ENCODE measurements around the gene STK24.

Gene STK24

DNA sequence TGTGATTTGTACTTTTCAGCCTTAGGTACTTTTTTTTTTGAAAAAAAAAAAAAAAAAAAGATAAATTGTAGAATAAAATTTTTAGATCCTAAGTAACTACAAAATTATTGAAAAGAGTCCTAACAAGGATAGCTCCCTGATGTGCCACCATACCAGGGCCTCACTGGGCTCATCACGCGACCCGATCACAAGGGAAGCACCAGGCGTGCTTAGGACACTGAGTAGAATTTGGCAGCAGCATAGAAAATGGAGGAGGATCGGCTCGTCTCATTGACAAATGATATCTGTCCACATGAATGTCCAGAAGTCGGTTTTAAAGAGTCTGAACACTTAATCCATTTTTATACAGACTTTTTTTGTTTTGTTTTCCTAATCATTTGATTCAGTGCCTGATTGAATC, 179.0 kb downstream of the STK24 start:
- Histone ChIP-seq H3K27me3 (ENCODE audit: low read depth, low read length) (no peaks in the 10 kb centered on the region), H2AFZ (ENCODE audit: low read depth, low read length) (no peak overlapping the region), H3K4me2 (ENCODE audit: low read length) (no peak overlapping the region), H3K9ac (ENCODE audit: low read length) (no peak overlapping the region), H3K27ac (ENCODE audit: low read length) (no peak overlapping the region), H3K4me3 (ENCODE audit: low read length) (no peak overlapping the region), H3K36me3 (replicated peaks; ENCODE audit: low read depth, low read length) (no peaks in the 10 kb centered on the region), H3K4me1 (ENCODE audit: low read length) (no peaks in the 10 kb centered on the region), H3K79me2 (ENCODE audit: low read length) (no peaks in the 10 kb centered on the region), H4K20me1 (ENCODE audit: insufficient read depth, low read length) (no peaks in the 10 kb centered on the region), H3K9me3 (ENCODE audit: insufficient read depth, low read length) (no peaks in the 10 kb centered on the region)
- TF ChIP-seq, protein P1, sequence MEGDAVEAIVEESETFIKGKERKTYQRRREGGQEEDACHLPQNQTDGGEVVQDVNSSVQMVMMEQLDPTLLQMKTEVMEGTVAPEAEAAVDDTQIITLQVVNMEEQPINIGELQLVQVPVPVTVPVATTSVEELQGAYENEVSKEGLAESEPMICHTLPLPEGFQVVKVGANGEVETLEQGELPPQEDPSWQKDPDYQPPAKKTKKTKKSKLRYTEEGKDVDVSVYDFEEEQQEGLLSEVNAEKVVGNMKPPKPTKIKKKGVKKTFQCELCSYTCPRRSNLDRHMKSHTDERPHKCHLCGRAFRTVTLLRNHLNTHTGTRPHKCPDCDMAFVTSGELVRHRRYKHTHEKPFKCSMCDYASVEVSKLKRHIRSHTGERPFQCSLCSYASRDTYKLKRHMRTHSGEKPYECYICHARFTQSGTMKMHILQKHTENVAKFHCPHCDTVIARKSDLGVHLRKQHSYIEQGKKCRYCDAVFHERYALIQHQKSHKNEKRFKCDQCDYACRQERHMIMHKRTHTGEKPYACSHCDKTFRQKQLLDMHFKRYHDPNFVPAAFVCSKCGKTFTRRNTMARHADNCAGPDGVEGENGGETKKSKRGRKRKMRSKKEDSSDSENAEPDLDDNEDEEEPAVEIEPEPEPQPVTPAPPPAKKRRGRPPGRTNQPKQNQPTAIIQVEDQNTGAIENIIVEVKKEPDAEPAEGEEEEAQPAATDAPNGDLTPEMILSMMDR (IDR thresholded peaks at IDR 0.05; ENCODE audit: low read depth, low read length), result no peak
- no peak for TF ChIP-seq EZH2phosphoT487 (IDR thresholded peaks at IDR 0.05; ENCODE audit: low read depth)

DNA sequence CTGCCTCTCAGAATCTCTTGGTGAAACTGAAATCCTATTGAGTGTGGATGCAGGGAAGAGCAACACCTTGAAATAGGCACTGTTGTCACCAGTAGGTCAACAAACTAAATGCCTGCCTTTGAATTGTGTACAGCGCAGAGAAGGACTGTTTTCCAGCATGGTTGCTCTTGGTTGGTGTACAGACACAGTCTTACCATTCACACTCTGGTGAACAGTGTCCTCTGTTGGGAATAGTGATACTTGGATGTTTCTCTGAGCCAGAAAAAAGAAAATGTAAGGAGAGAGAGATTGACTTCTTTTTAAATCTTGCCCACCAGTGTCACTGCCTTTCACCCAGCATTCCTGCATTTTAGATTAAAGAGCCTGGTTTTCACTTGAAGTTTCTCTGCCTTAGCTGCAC, 179.7 kb downstream of the STK24 start:
- no peak overlapping the region for H3K4me3 ChIP-seq (ENCODE audit: low read length)
- no peak overlapping the region for H3K9ac ChIP-seq (ENCODE audit: low read length)
- H3K9me3 ChIP-seq (ENCODE audit: insufficient read depth, low read length), result no peaks in the 10 kb centered on the region
- no peaks in the 10 kb centered on the region for H3K36me3 ChIP-seq (replicated peaks; ENCODE audit: low read depth, low read length)
- no peaks in the 10 kb centered on the region for H4K20me1 ChIP-seq (ENCODE audit: insufficient read depth, low read length)
- H3K79me2 ChIP-seq (ENCODE audit: low read length), result no peaks in the 10 kb centered on the region
- peaks cover 6% of the 10 kb centered on the region for H3K4me1 ChIP-seq (ENCODE audit: low read length)
- H3K27ac ChIP-seq (ENCODE audit: low read length), result no peak overlapping the region
- no peaks in the 10 kb centered on the region for H3K27me3 ChIP-seq (ENCODE audit: low read depth, low read length)
- H2AFZ ChIP-seq (ENCODE audit: low read depth, low read length), result no peak overlapping the region
- TF ChIP-seq, protein P1 (IDR thresholded peaks at IDR 0.05; ENCODE audit: low read depth, low read length), result no peak
- no peak for TF ChIP-seq EZH2phosphoT487 (IDR thresholded peaks at IDR 0.05; ENCODE audit: low read depth)
- H3K4me2 ChIP-seq (ENCODE audit: low read length), result no peak overlapping the region

DNA sequence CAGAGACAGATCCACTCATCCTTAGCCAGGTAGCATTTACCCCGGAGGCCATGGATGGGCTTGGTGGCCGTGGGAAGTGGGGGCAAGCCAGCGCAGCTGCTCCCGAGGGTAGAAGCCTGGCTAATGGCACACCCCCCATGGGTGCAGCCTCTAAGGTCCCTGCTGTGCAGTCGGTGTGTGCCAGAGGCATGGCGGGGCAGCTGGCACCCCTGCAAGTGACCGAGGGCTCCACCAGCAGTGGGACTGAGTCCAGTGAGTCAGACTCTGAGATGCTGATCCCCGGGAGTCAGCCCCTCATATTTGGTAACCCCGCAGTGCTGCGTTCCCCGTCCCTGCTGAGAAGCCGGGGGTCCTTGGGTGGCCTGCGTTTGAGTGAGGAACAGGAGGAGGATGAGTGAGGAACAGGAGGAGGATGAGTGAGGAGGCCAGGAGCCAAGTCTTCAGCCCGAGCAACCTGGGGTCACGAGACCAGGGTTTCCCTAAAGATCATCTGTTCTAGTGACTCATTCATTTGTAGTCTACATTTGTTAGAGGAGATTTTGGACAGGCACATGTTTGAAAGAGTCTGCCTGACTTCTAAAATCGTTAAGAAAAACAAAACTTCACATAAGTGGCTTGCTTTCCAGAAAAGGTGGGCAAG, 180.7 kb downstream of the STK24 start:
- no peaks in the 10 kb centered on the region for H3K79me2 ChIP-seq (ENCODE audit: low read length)

More for the DNA sequence above, 180.7 kb downstream of the STK24 start:
- Histone ChIP-seq H3K27ac (ENCODE audit: low read length) (no peak overlapping the region), H3K4me1 (ENCODE audit: low read length) (peaks cover 16% of the 10 kb centered on the region), H2AFZ (ENCODE audit: low read depth, low read length) (no peak overlapping the region), H3K4me3 (ENCODE audit: low read length) (no peak overlapping the region), H3K9me3 (ENCODE audit: insufficient read depth, low read length) (no peaks in the 10 kb centered on the region), H4K20me1 (ENCODE audit: insufficient read depth, low read length) (no peaks in the 10 kb centered on the region), H3K27me3 (ENCODE audit: low read depth, low read length) (no peaks in the 10 kb centered on the region), H3K36me3 (replicated peaks; ENCODE audit: low read depth, low read length) (no peaks in the 10 kb centered on the region), H3K9ac (ENCODE audit: low read length) (no peak overlapping the region), H3K4me2 (ENCODE audit: low read length) (no peak overlapping the region)
- TF ChIP-seq EZH2phosphoT487 (IDR thresholded peaks at IDR 0.05; ENCODE audit: low read depth), result no peak
- TF ChIP-seq, protein P1 (IDR thresholded peaks at IDR 0.05; ENCODE audit: low read depth, low read length), result no peak

All from OCI-LY3 (cell line).